ENCODE results near the gene NTPCR. TPM values are rescaled to one million over a fixed set of nuclear protein-coding genes. Genes with fewer than 3 reads are reported as not detected.

NTPCR gene
- total and polyA plus RNA-seq, 4 experiments from 2014 or later = 16.0 to 61.6 (median 24.3) TPM

GRCh38 chr1:232968965-232969364 lies 18.6 kb downstream of the NTPCR start:
- POLR2A ChIA-PET (ENCODE audit: partially characterized antibody) = no interaction called here
- H3K4me1 ChIP-seq (ENCODE audit: insufficient read depth, low read length) = no peaks in the 10 kb centered on the region
- no peak overlapping the region for H3K4me3 Mint-ChIP-seq
- H3K27me3 Mint-ChIP-seq = no peaks in the 10 kb centered on the region
- no peak overlapping the region for H3K4me3 ChIP-seq (ENCODE audit: low read length in 2 of 2)
- no peak overlapping the region for H3K27ac ChIP-seq (ENCODE audit: low read depth, low read length)
- CTCF ChIA-PET (ENCODE audit: partially characterized antibody) = interaction anchor here (1.5 kb wide), 1 partner anchor 1212 kb away, joined by 4 read pairs; no protein-coding TSS in a partner anchor
- no peaks in the 10 kb centered on the region for H3K27me3 ChIP-seq (ENCODE audit: insufficient read depth, low read length)
- H3K4me1 Mint-ChIP-seq = peaks cover 0 to 5% (median 4%) of the 10 kb centered on the region in 4 donors
- H3K27ac Mint-ChIP-seq = peak overlapping the region in 3 of 7 donors; percentile 11 to 72 (median 59)
- H3K9me3 Mint-ChIP-seq = peaks cover 5 to 17% (median 15%) of the 10 kb centered on the region in 8 donors
- intact Hi-C loops (cut with micrococcal nuclease) = no loop called here
- H3K9me3 ChIP-seq (ENCODE audit: control insufficient read depth in 1 of 2, low read length in 2 of 2) = peaks cover 0 to 10% of the 10 kb centered on the region in 2 donors
- DNase-seq = no peak
- H3K36me3 ChIP-seq (ENCODE audit: insufficient read depth, low read length) = peaks cover 23% of the 10 kb centered on the region
- H3K36me3 Mint-ChIP-seq = peaks cover 74 to 75% of the 10 kb centered on the region in 2 donors

GRCh38 chr1:232969799-232970198 lies 19.4 kb downstream of the NTPCR start:
- Histone ChIP-seq H3K27ac (ENCODE audit: low read depth, low read length) (no peak overlapping the region), H3K4me3 (ENCODE audit: low read length in 2 of 2) (no peak overlapping the region), H3K4me1 (ENCODE audit: insufficient read depth, low read length) (no peaks in the 10 kb centered on the region), H3K9me3 (ENCODE audit: control insufficient read depth in 1 of 2, low read length in 2 of 2) (peaks cover 0 to 10% of the 10 kb centered on the region in 2 donors), H3K36me3 (ENCODE audit: insufficient read depth, low read length) (peaks cover 23% of the 10 kb centered on the region), H3K27me3 (ENCODE audit: insufficient read depth, low read length) (no peaks in the 10 kb centered on the region)
- Mint-ChIP-seq H3K4me1 (peaks cover 0 to 5% (median 4%) of the 10 kb centered on the region in 4 donors), H3K9me3 (peaks cover 5 to 21% (median 17%) of the 10 kb centered on the region in 8 donors), H3K27me3 (no peaks in the 10 kb centered on the region), H3K27ac (no peak overlapping the region), H3K36me3 (peaks cover 77 to 82% of the 10 kb centered on the region in 2 donors), H3K4me3 (no peak overlapping the region)
- CTCF ChIA-PET (ENCODE audit: partially characterized antibody) = interaction anchor here (1.5 kb wide), 1 partner anchor 1213 kb away, joined by 4 read pairs; no protein-coding TSS in a partner anchor
- POLR2A ChIA-PET (ENCODE audit: partially characterized antibody) = no interaction called here
- intact Hi-C loops (cut with micrococcal nuclease) = no loop called here
- no peak for DNase-seq

GRCh38 chr1:232970508-232970907 lies 20.1 kb downstream of the NTPCR start:
- H3K27ac Mint-ChIP-seq = no peak overlapping the region
- no peaks in the 10 kb centered on the region for H3K27me3 Mint-ChIP-seq
- POLR2A ChIA-PET (ENCODE audit: partially characterized antibody) = no interaction called here
- H3K4me1 ChIP-seq (ENCODE audit: insufficient read depth, low read length) = no peaks in the 10 kb centered on the region
- H3K27me3 ChIP-seq (ENCODE audit: insufficient read depth, low read length) = no peaks in the 10 kb centered on the region
- CTCF ChIA-PET (ENCODE audit: partially characterized antibody) = interaction anchor here (1.5 kb wide), 1 partner anchor 1214 kb away, joined by 4 read pairs; no protein-coding TSS in a partner anchor
- no peak for DNase-seq
- H3K4me3 ChIP-seq (ENCODE audit: low read length in 2 of 2) = no peak overlapping the region
- peaks cover 77 to 82% of the 10 kb centered on the region in 2 donors for H3K36me3 Mint-ChIP-seq
- peaks cover 23% of the 10 kb centered on the region for H3K36me3 ChIP-seq (ENCODE audit: insufficient read depth, low read length)
- H3K4me1 Mint-ChIP-seq = peaks cover 0 to 2% (median 0%) of the 10 kb centered on the region in 4 donors
- H3K9me3 Mint-ChIP-seq = peaks cover 5 to 21% (median 19%) of the 10 kb centered on the region in 8 donors
- intact Hi-C loops (cut with micrococcal nuclease) = no loop called here
- peaks cover 0 to 10% of the 10 kb centered on the region in 2 donors for H3K9me3 ChIP-seq (ENCODE audit: control insufficient read depth in 1 of 2, low read length in 2 of 2)
- no peak overlapping the region for H3K4me3 Mint-ChIP-seq
- no peak overlapping the region for H3K27ac ChIP-seq (ENCODE audit: low read depth, low read length)

- intact Hi-C loops (cut with micrococcal nuclease) = no loop called here
- peaks cover 68% of the 10 kb centered on the region in 2 donors for H3K36me3 Mint-ChIP-seq
- ChIA-PET CTCF (ENCODE audit: partially characterized antibody) (no interaction called here), POLR2A (ENCODE audit: partially characterized antibody) (no interaction called here)
- Histone ChIP-seq H3K27me3 (ENCODE audit: insufficient read depth, low read length) (no peaks in the 10 kb centered on the region), H3K27ac (ENCODE audit: low read depth, low read length) (no peak overlapping the region), H3K9me3 (ENCODE audit: control insufficient read depth in 1 of 2, low read length in 2 of 2) (peaks cover 0 to 10% of the 10 kb centered on the region in 2 donors), H3K4me3 (ENCODE audit: low read length in 2 of 2) (no peak overlapping the region), H3K36me3 (ENCODE audit: insufficient read depth, low read length) (peaks cover 24% of the 10 kb centered on the region), H3K4me1 (ENCODE audit: insufficient read depth, low read length) (peaks cover 15% of the 10 kb centered on the region)
- H3K4me1 Mint-ChIP-seq = peaks cover 9 to 18% (median 14%) of the 10 kb centered on the region in 4 donors
- no peak for DNase-seq
- no peaks in the 10 kb centered on the region for H3K27me3 Mint-ChIP-seq
- H3K9me3 Mint-ChIP-seq = peaks cover 5 to 21% (median 19%) of the 10 kb centered on the region in 8 donors
- no peak overlapping the region for H3K4me3 Mint-ChIP-seq
- peak overlapping the region in 2 of 7 donors; percentile 56 to 65 for H3K27ac Mint-ChIP-seq
Observed at GRCh38 chr1:232973652-232974611, 23.5 kb downstream of the NTPCR start.

GRCh38 chr1:232974971-232975370 lies 24.6 kb downstream of the NTPCR start:
- Mint-ChIP-seq H3K4me3 (no peak overlapping the region), H3K27me3 (no peaks in the 10 kb centered on the region), H3K9me3 (peaks cover 5 to 21% (median 19%) of the 10 kb centered on the region in 8 donors), H3K36me3 (peaks cover 58 to 60% of the 10 kb centered on the region in 2 donors), H3K4me1 (peaks cover 9 to 20% (median 14%) of the 10 kb centered on the region in 4 donors), H3K27ac (peak overlapping the region in 2 of 7 donors; percentile 13 to 59)
- H3K4me3 ChIP-seq (ENCODE audit: low read length in 2 of 2) = no peak overlapping the region
- intact Hi-C loops (cut with micrococcal nuclease) = no loop called here
- DNase-seq = no peak
- H3K27me3 ChIP-seq (ENCODE audit: insufficient read depth, low read length) = no peaks in the 10 kb centered on the region
- H3K27ac ChIP-seq (ENCODE audit: low read depth, low read length) = no peak overlapping the region
- H3K36me3 ChIP-seq (ENCODE audit: insufficient read depth, low read length) = peaks cover 24% of the 10 kb centered on the region
- ChIA-PET CTCF (ENCODE audit: partially characterized antibody) (no interaction called here), POLR2A (ENCODE audit: partially characterized antibody) (no interaction called here)
- H3K4me1 ChIP-seq (ENCODE audit: insufficient read depth, low read length) = peaks cover 17% of the 10 kb centered on the region
- H3K9me3 ChIP-seq (ENCODE audit: control insufficient read depth in 1 of 2, low read length in 2 of 2) = peaks cover 0 to 10% of the 10 kb centered on the region in 2 donors

GRCh38 chr1:232978091-232978634 lies 27.8 kb downstream of the NTPCR start:
- ChIA-PET POLR2A (ENCODE audit: partially characterized antibody) (interaction anchor here (0.8 kb wide), 1 partner anchor 12 kb away, joined by 3 read pairs; no protein-coding TSS in a partner anchor), CTCF (ENCODE audit: partially characterized antibody) (interaction anchor here (1.0 to 1.1 kb wide), 2 partner anchors 11 to 26 kb away, joined by 3 read pairs; no protein-coding TSS in a partner anchor)
- H3K9me3 Mint-ChIP-seq = peaks cover 5 to 14% (median 11%) of the 10 kb centered on the region in 8 donors
- H3K36me3 Mint-ChIP-seq = peaks cover 35 to 36% of the 10 kb centered on the region in 2 donors
- H3K9me3 ChIP-seq (ENCODE audit: control insufficient read depth in 1 of 2, low read length in 2 of 2) = peaks cover 0 to 3% of the 10 kb centered on the region in 2 donors
- H3K4me3 Mint-ChIP-seq = peak overlapping the region in 4 of 8 donors; percentile 20 to 67 (median 35)
- no peaks in the 10 kb centered on the region for H3K27me3 Mint-ChIP-seq
- H3K27ac Mint-ChIP-seq = peak overlapping the region; percentile 54 to 89 (median 86)
- no peaks in the 10 kb centered on the region for H3K27me3 ChIP-seq (ENCODE audit: insufficient read depth, low read length)
- no peak overlapping the region for H3K27ac ChIP-seq (ENCODE audit: low read depth, low read length)
- peaks cover 9 to 20% (median 13%) of the 10 kb centered on the region in 4 donors for H3K4me1 Mint-ChIP-seq
- H3K4me3 ChIP-seq (ENCODE audit: low read length in 2 of 2) = no peak overlapping the region
- H3K4me1 ChIP-seq (ENCODE audit: insufficient read depth, low read length) = peaks cover 17% of the 10 kb centered on the region
- intact Hi-C loops (cut with micrococcal nuclease) = no loop called here
- H3K36me3 ChIP-seq (ENCODE audit: insufficient read depth, low read length) = peaks cover 9% of the 10 kb centered on the region
- peak in 2 of 5 donors; percentile 17 to 39 for DNase-seq

Measured in CD4-positive, alpha-beta memory T cell (primary cell).